B cell (primary cell): ENCODE measurements around the gene SYNJ2. TPM values are rescaled to one million over a fixed set of nuclear protein-coding genes. Genes with fewer than 3 reads are reported as not detected.

Experiments used
- ATAC-seq: fragments of 200-7000 bp; cut with Tn5 transposase; one replicate; pipeline ENCODE4 v1.10.0; 2021; ENCODE audit warnings: low read depth, mild to moderate bottlenecking, moderate number of reproducible peaks, moderate library complexity
- CTCF ChIA-PET: fragments of 350-600 bp; sonication (Branson Sonifier 250); formaldehyde crosslinking; loops from one replicate; lab custom pipeline; 2021; ENCODE audit warnings: antibody characterized with exemption, inconsistent platforms; lab: Charles Lee
- POLR2A ChIA-PET: fragments of 350-600 bp; sonication (Branson Sonifier 250); formaldehyde crosslinking; loops from one replicate; lab custom pipeline; 2021; ENCODE audit warnings: antibody characterized with exemption; lab: Charles Lee
- DNase-seq: peaks from one replicate; pipeline ENCODE4 v3.0.0; 2013
- H2AFZ ChIP-seq: 2 replicates; pipeline ENCODE4 v1.6.1; 2012; ENCODE audit warnings: mild to moderate bottlenecking, low read depth, low read length; ENCODE audit not compliant: insufficient read depth, poor library complexity, severe bottlenecking
- H3K27ac ChIP-seq, 2 donors: 1 replicate in 1 of 2; 2 replicates in 1 of 2; pipeline ENCODE4 v1.5.1; 2012 to 2013; ENCODE audit warnings: low read length in 2 of 2, mild to moderate bottlenecking in 2 of 2, moderate library complexity in 1 of 2
- H3K27me3 ChIP-seq, 4 experiments: fragments of 200-600 bp in 1 of 4; sonication (generic) in 1 of 4; replicated peaks in 1 of 4; 1 replicate in 2 of 4; 2 replicates in 2 of 4; pipeline versions ENCODE4 v1.6.1 to v1.7.0; 2013 to 2016; ENCODE audit warnings: low read length in 3 of 4, mild to moderate bottlenecking in 2 of 4, mixed read lengths in 1 of 4, moderate library complexity in 1 of 4; ENCODE audit not compliant: insufficient read depth in 4 of 4, control insufficient read depth in 3 of 4; ENCODE audit errors: control extremely low read depth in 1 of 4
- H3K36me3 ChIP-seq, 2 experiments: replicated peaks in 1 of 2; 1 replicate in 1 of 2; 2 replicates in 1 of 2; pipeline versions ENCODE4 v1.6.1 to v1.7.1; 2013; ENCODE audit warnings: low read length in 1 of 2; ENCODE audit not compliant: insufficient read depth in 2 of 2, control insufficient read depth in 1 of 2; ENCODE audit errors: control extremely low read depth in 1 of 2, extremely low read depth in 1 of 2
- H3K4me1 ChIP-seq, 2 donors: fragments of 200-600 bp in 1 of 2; sonication (generic) in 1 of 2; 1 replicate in 1 of 2; 2 replicates in 1 of 2; pipeline versions ENCODE4 v1.5.1 to v1.6.1; 2013 to 2017; ENCODE audit warnings: low read length in 2 of 2; ENCODE audit not compliant: control insufficient read depth in 2 of 2, insufficient read depth in 2 of 2
- H3K4me2 ChIP-seq: replicated peaks from 2 replicates; pipeline ENCODE3; 2012; ENCODE audit warnings: mild to moderate bottlenecking, low read depth, low read length; ENCODE audit not compliant: poor library complexity, severe bottlenecking
- H3K4me3 ChIP-seq, 5 experiments: fragments of 200-600 bp in 1 of 5; sonication (generic) in 1 of 5; 1 replicate in 3 of 5; 2 replicates in 2 of 5; pipeline versions ENCODE4 v1.5.1 to v1.7.0; 2011 to 2016; ENCODE audit warnings: low read length in 4 of 5, mild to moderate bottlenecking in 4 of 5, low read depth in 2 of 5, control low read depth in 1 of 5, moderate library complexity in 1 of 5; ENCODE audit not compliant: insufficient read depth in 1 of 5; ENCODE audit errors: control extremely low read depth in 1 of 5, extremely low read depth in 1 of 5
- H3K79me2 ChIP-seq: fragments of 200-600 bp; sonication (generic); one replicate; pipeline ENCODE4 v1.6.0; 2016; ENCODE audit warnings: low read length; ENCODE audit not compliant: control insufficient read depth, insufficient read depth
- H3K9ac ChIP-seq: fragments of 200-600 bp; sonication (generic); 2 replicates; pipeline ENCODE4 v1.6.1; 2017; ENCODE audit warnings: mild to moderate bottlenecking, low read length, moderate library complexity
- H3K9me3 ChIP-seq, 3 donors: one replicate each; pipeline versions ENCODE4 v1.6.1 to v1.7.1; 2013; ENCODE audit warnings: low read length in 2 of 3; ENCODE audit not compliant: control insufficient read depth in 2 of 3, insufficient read depth in 1 of 3; ENCODE audit errors: control extremely low read depth in 1 of 3
- H4K20me1 ChIP-seq: 2 replicates; pipeline ENCODE4 v1.6.0; 2012; ENCODE audit warnings: mild to moderate bottlenecking, low read length; ENCODE audit not compliant: insufficient read depth, control insufficient read depth, poor library complexity, severe bottlenecking
- H3K27ac Mint-ChIP-seq: one replicate; pipeline ENCODE4 v1.8.0; 2021; ENCODE audit warnings: mixed read lengths
- H3K27me3 Mint-ChIP-seq: one replicate; pipeline ENCODE4 v1.8.0; 2021; ENCODE audit warnings: mixed read lengths
- H3K4me1 Mint-ChIP-seq: one replicate; pipeline ENCODE4 v1.8.0; 2021; ENCODE audit warnings: mixed read lengths
- H3K4me3 Mint-ChIP-seq: one replicate; pipeline ENCODE4 v1.8.0; 2021; ENCODE audit warnings: mixed read lengths
- H3K9me3 Mint-ChIP-seq: one replicate; pipeline ENCODE4 v1.8.0; 2022; ENCODE audit warnings: mixed read lengths; ENCODE audit not compliant: insufficient read depth
- EZH2 ChIP-seq: IDR thresholded peaks from 2 replicates; pipeline ENCODE4 v1.6.1; 2012; ENCODE audit warnings: borderline replicate concordance, low read depth, mild to moderate bottlenecking, moderate library complexity, low read length; ENCODE audit not compliant: insufficient read depth, poor library complexity, severe bottlenecking
- WGBS: methylation state at CpG from one replicate; pipeline ENCODE4 v1.1.5; 2013; ENCODE audit warnings: missing lambda C conversion rate; ENCODE audit not compliant: insufficient coverage; 5-methylcytosine and 5-hydroxymethylcytosine counted together
- intact Hi-C: fragments of 100-400 bp; cut with micrococcal nuclease; formaldehyde crosslinking; loops from one replicate; pipeline ENCODE4 v1.10.0; 2022
- polyA plus RNA-seq: library from polyadenylated mRNA; depleted of rRNA; stranded (reverse); fragments of >200 nt; gene quantifications from 2 replicates; pipeline ENCODE4 v1.2.3, GENCODE V29; 2012
- total RNA-seq, 2 donors: library from RNA; stranded (reverse); fragments of 120-200 nt in 1 of 2; gene quantifications; 1 replicate in 1 of 2; 2 replicates in 1 of 2; pipeline versions ENCODE4 v1.2.3 to v1.2.4, GENCODE V29; 2013 to 2022
- TF ChIP-seq, protein P1 (sequence below): fragments of 200-600 bp; IDR thresholded peaks from one replicate; pipeline ENCODE4 v1.8.0; 2022; ENCODE audit warnings: antibody characterized with exemption, mild to moderate bottlenecking

SYNJ2 gene
- total and polyA plus RNA-seq, 2 donors (not counting 1 experiment from before 2014, with no cell fraction given), result 5.2 to 11.4 TPM

DNA sequence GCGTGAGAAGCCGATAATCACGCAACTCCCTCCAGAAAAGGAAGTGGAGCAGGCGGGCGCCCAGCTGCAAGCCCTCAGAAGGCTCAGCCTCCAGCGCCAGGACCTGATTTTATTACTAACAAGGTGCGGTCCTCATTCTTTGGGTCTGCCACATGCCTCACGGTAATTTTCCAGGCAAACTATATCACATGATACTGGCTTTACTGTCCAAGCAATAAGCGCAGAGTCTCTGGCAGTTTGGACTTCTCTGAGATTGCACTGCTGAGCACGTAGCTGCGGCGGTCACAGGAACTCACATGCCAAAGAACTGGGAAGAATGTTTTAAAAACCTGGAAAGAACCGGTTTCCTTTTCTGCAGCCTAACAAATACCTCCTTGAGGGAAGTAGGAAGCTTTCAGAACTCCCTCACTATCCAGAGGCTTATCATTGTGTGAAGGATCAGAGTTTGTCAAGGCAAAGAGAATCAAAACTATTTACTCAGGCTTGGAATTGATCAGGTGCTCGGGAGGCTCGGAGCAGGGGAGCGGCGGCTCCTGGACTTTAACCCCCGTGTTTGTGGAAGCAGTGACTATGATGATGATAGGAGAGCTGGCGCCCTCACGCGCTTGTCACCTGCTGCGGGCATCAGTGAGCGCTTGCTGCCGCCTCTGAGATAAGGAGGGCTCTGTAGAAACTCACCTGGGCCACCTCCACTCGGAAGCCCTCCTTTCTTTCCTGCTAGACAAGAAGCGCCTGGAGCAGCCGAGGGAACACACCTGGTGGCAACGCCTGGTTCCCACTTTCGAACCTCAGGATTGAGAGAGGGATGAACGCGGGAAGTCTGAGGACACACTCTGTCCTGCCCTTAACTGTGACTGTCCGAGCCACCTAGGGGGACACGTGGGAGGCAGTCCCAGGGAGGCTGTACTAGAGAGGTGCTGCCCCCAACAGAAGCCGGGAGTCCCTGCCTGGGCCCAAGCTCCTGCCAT, 27.2 kb upstream of the SYNJ2 start:
- Histone ChIP-seq H3K27me3 (no peaks in the 10 kb centered on the region), H3K4me2 (no peak overlapping the region), H3K9ac (no peak overlapping the region), H3K4me1 (no peaks in the 10 kb centered on the region), H3K9me3 (peaks cover 1 to 27% (median 20%) of the 10 kb centered on the region in 3 donors), H3K79me2 (no peaks in the 10 kb centered on the region), H3K27ac (no peak overlapping the region), H3K36me3 (no peaks in the 10 kb centered on the region), H4K20me1 (no peaks in the 10 kb centered on the region), H3K4me3 (no peak overlapping the region), H2AFZ (no peak overlapping the region)
- intact Hi-C loops, result no loop called here
- WGBS, result 93% methylated on average over 33 of the region's 34 CpGs
- no peak overlapping the region for H3K4me3 Mint-ChIP-seq
- peaks cover 2% of the 10 kb centered on the region for H3K4me1 Mint-ChIP-seq
- CTCF ChIA-PET, result interaction anchor here (1.4 kb wide), 1 partner anchor 118 kb away, joined by 8 read pairs; no protein-coding TSS in a partner anchor
- POLR2A ChIA-PET, result no interaction called here
- H3K27me3 Mint-ChIP-seq, result peaks cover 7% of the 10 kb centered on the region
- TF ChIP-seq, protein P1, sequence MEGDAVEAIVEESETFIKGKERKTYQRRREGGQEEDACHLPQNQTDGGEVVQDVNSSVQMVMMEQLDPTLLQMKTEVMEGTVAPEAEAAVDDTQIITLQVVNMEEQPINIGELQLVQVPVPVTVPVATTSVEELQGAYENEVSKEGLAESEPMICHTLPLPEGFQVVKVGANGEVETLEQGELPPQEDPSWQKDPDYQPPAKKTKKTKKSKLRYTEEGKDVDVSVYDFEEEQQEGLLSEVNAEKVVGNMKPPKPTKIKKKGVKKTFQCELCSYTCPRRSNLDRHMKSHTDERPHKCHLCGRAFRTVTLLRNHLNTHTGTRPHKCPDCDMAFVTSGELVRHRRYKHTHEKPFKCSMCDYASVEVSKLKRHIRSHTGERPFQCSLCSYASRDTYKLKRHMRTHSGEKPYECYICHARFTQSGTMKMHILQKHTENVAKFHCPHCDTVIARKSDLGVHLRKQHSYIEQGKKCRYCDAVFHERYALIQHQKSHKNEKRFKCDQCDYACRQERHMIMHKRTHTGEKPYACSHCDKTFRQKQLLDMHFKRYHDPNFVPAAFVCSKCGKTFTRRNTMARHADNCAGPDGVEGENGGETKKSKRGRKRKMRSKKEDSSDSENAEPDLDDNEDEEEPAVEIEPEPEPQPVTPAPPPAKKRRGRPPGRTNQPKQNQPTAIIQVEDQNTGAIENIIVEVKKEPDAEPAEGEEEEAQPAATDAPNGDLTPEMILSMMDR, result no peak
- TF ChIP-seq EZH2, result no peak
- DNase-seq, result no peak
- no peak overlapping the region for H3K27ac Mint-ChIP-seq
- no peak for ATAC-seq
- peaks cover 9% of the 10 kb centered on the region for H3K9me3 Mint-ChIP-seq

DNA sequence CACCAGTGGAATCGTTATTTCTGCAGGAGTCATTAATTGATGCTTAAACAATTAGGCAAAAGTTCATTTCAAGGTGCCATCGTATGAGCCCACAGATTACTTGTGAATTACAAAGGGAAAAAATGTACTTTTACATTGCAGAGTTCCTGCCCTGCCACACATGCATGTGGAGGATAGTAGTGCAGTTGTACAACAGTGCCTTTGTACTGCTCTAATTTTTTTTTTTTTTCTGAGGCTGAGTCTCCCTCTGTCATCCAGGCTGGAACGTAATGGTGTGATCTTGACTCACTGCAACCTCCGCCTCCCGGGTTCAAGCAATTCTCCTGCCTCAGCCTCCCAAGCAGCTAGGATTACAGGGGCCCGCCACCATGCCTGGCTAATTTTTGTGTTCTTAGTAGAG, 26.0 kb upstream of the SYNJ2 start:
- H3K4me2 ChIP-seq, result no peak overlapping the region
- no peaks in the 10 kb centered on the region for H3K4me1 ChIP-seq
- no peak overlapping the region for H2AFZ ChIP-seq
- no peaks in the 10 kb centered on the region for H4K20me1 ChIP-seq
- H3K36me3 ChIP-seq, result no peaks in the 10 kb centered on the region
- ChIA-PET POLR2A (interaction anchor here (0.7 kb wide), 2 partner anchors 74 to 113 kb away, joined by 3 to 5 read pairs; no protein-coding TSS in a partner anchor), CTCF (no interaction called here)
- WGBS, result 100% methylated on average over 5 of the region's 6 CpGs
- intact Hi-C loops, result no loop called here
- H3K4me3 Mint-ChIP-seq, result no peak overlapping the region
- no peaks in the 10 kb centered on the region for H3K79me2 ChIP-seq
- H3K9ac ChIP-seq, result no peak overlapping the region
- no peak overlapping the region for H3K27ac ChIP-seq
- H3K4me3 ChIP-seq, result no peak overlapping the region
- no peak overlapping the region for H3K27ac Mint-ChIP-seq
- DNase-seq, result no peak
- peaks cover 2% of the 10 kb centered on the region for H3K4me1 Mint-ChIP-seq
- no peak for ATAC-seq
- H3K27me3 ChIP-seq, result peaks cover 0 to 1% (median 0%) of the 10 kb centered on the region in 4 experiments
- peaks cover 1 to 32% (median 19%) of the 10 kb centered on the region in 3 donors for H3K9me3 ChIP-seq
- peaks cover 16% of the 10 kb centered on the region for H3K9me3 Mint-ChIP-seq
- TF ChIP-seq, protein P1, result no peak
- no peak for TF ChIP-seq EZH2
- peaks cover 7% of the 10 kb centered on the region for H3K27me3 Mint-ChIP-seq
